Activated CD4-positive, alpha-beta T cell treated with anti-CD3 and anti-CD28 coated beads, Interleukin-10, Interleukin-2, amounts not matched to agents 100 ng/mL and 50 ng/mL, durations not matched to agents 16 hours and 8 hours (primary cell): ENCODE results near the gene AKAP13.
A peak's percentile ranks its signal among the peaks of the same experiment; 100 is the strongest.
"Not testable (repeated sequence)": the region's sequence is repeated elsewhere in the genome, so short reads cannot be mapped to it uniquely, and the experiment has no call there.

ENCODE experiments used
- DNase-seq: peaks from one replicate; pipeline ENCODE4 v3.0.0-alpha.2; 2020

Gene AKAP13

GRCh38 chr15:85453144-85453872, 72.9 kb downstream of the AKAP13 start:
- no peak for DNase-seq

- DNase-seq = no peak
Measured at GRCh38 chr15:85454403-85454802, 74.0 kb downstream of the AKAP13 start.

- DNase-seq = no peak
Measured at GRCh38 chr15:85455891-85456290, 75.5 kb downstream of the AKAP13 start.

GRCh38 chr15:85456798-85457197, 76.4 kb downstream of the AKAP13 start:
- no peak for DNase-seq

GRCh38 chr15:85457392-85457968, 77.1 kb downstream of the AKAP13 start:
- no peak for DNase-seq

- no peak for DNase-seq
Measured at GRCh38 chr15:85458764-85459163, 78.4 kb downstream of the AKAP13 start.

GRCh38 chr15:85462029-85462428, 81.6 kb downstream of the AKAP13 start:
- no peak for DNase-seq

GRCh38 chr15:85463276-85463892, 83.0 kb downstream of the AKAP13 start:
- no peak for DNase-seq

- DNase-seq = no peak
Measured at GRCh38 chr15:85463976-85464375, 83.6 kb downstream of the AKAP13 start.

- no peak for DNase-seq
Measured at GRCh38 chr15:85464471-85464870, 84.1 kb downstream of the AKAP13 start.

- DNase-seq = peak; percentile 9
Measured at GRCh38 chr15:85470563-85471271, 90.3 kb downstream of the AKAP13 start.

GRCh38 chr15:85472349-85472748, 91.9 kb downstream of the AKAP13 start:
- DNase-seq = no peak

- DNase-seq = no peak
Measured at GRCh38 chr15:85473455-85473854, 93.1 kb downstream of the AKAP13 start.

- no peak for DNase-seq
Measured at GRCh38 chr15:85474700-85475316, 94.4 kb downstream of the AKAP13 start.

GRCh38 chr15:85475317-85475701, 94.9 kb downstream of the AKAP13 start:
- DNase-seq = no peak

GRCh38 chr15:85475711-85476110, 95.3 kb downstream of the AKAP13 start:
- DNase-seq = no peak

- DNase-seq = no peak
Measured at GRCh38 chr15:85477061-85477460, 96.7 kb downstream of the AKAP13 start.

- no peak for DNase-seq
Measured at GRCh38 chr15:85477730-85478129, 97.3 kb downstream of the AKAP13 start.

GRCh38 chr15:85479071-85479647, 98.8 kb downstream of the AKAP13 start:
- DNase-seq = no peak

GRCh38 chr15:85480923-85481322, 100.5 kb downstream of the AKAP13 start:
- DNase-seq = no peak

GRCh38 chr15:85481543-85481942, 101.1 kb downstream of the AKAP13 start:
- not testable (repeated sequence) for DNase-seq

- DNase-seq = no peak
Measured at GRCh38 chr15:85482894-85483293, 102.5 kb downstream of the AKAP13 start.

- not testable (repeated sequence) for DNase-seq
Measured at GRCh38 chr15:85483955-85484354, 103.6 kb downstream of the AKAP13 start.
